DND-41 (cell line): ENCODE data around the gene CACNA2D1.

Experiments
- ATAC-seq: fragments of 200-7000 bp; cut with Tn5 transposase; 3 replicates; pipeline ENCODE4 v1.9.1; 2021; ENCODE audit warnings: low read depth; ENCODE audit not compliant: insufficient read depth
- DNase-seq: peaks from one replicate; pipeline ENCODE4 v3.0.0-alpha.2; 2020
- H2AFZ ChIP-seq: 2 replicates; pipeline ENCODE4 v1.6.0; 2012; ENCODE audit warnings: low read depth, low read length
- H3K27ac ChIP-seq: 2 replicates; pipeline ENCODE4 v1.5.1; 2012; ENCODE audit warnings: low read length, inconsistent platforms
- H3K27me3 ChIP-seq: fragments of 200-600 bp; sonication (generic); 2 replicates; pipeline ENCODE4 v1.6.0; 2012; ENCODE audit warnings: low read length, mild to moderate bottlenecking, inconsistent platforms; ENCODE audit not compliant: insufficient read depth, poor library complexity
- H3K36me3 ChIP-seq: 2 replicates; pipeline ENCODE4 v1.5.1; 2012; ENCODE audit warnings: low read length, inconsistent platforms; ENCODE audit not compliant: insufficient read depth
- H3K4me1 ChIP-seq: 2 replicates; pipeline ENCODE4 v1.5.1; 2012; ENCODE audit warnings: mild to moderate bottlenecking, low read length; ENCODE audit not compliant: insufficient read depth
- H3K4me2 ChIP-seq: 2 replicates; pipeline ENCODE4 v1.6.0; 2012; ENCODE audit warnings: mild to moderate bottlenecking, moderate library complexity, low read length, inconsistent platforms; ENCODE audit not compliant: insufficient read depth
- H3K4me3 ChIP-seq, 2 experiments: fragments of 200-600 bp in 1 of 2; shearing (Covaris generic) in 1 of 2; 2 replicates each; pipeline ENCODE4 v1.5.1; 2012 to 2016; ENCODE audit warnings: inconsistent platforms in 2 of 2, low read length in 2 of 2, mild to moderate bottlenecking in 2 of 2, low read depth in 1 of 2, moderate library complexity in 1 of 2
- H3K79me2 ChIP-seq: 2 replicates; pipeline ENCODE4 v1.6.0; 2012; ENCODE audit warnings: low read length, inconsistent platforms; ENCODE audit not compliant: insufficient read depth
- H3K9ac ChIP-seq: 2 replicates; pipeline ENCODE4 v1.6.0; 2012; ENCODE audit warnings: low read depth, mild to moderate bottlenecking, inconsistent platforms, low read length, moderate library complexity
- H3K9me3 ChIP-seq: 2 replicates; pipeline ENCODE4 v1.5.1; 2012; ENCODE audit warnings: low read length, moderate library complexity, mild to moderate bottlenecking, inconsistent platforms; ENCODE audit not compliant: insufficient read depth, severe bottlenecking
- H4K20me1 ChIP-seq: 2 replicates; pipeline ENCODE4 v1.6.0; 2012; ENCODE audit warnings: low read length; ENCODE audit not compliant: insufficient read depth
- EZH2 ChIP-seq: IDR thresholded peaks from 3 replicates; pipeline ENCODE4 v1.6.1; 2012; ENCODE audit warnings: borderline replicate concordance, low read depth, mild to moderate bottlenecking, moderate library complexity, low read length, inconsistent platforms; ENCODE audit not compliant: severe bottlenecking
- TF ChIP-seq, protein P1 (sequence below): IDR thresholded peaks from 2 replicates; pipeline ENCODE4 v1.5.1; 2012; ENCODE audit warnings: borderline replicate concordance, low read length, moderate library complexity, mild to moderate bottlenecking; ENCODE audit not compliant: poor library complexity, severe bottlenecking; ENCODE audit errors: extremely low read depth

The CACNA2D1 gene

DNA sequence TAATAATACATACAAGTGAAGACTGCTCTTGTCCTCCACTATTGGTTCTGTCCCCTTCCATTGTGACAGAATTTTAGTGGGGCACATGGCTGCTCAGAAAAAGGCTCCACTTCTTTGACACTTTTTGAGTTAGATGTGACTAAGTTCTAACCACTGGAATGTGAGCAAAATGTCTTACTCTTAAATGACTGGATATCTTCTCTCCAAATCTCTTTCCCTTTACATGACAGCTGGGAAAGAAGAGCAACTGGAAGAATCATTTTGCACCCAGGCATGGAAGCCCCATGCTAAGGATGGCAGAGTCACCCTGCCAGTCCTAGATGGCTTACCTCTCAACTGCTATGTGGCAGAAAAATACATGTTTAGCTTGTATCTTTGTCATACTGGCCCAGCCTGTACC, 97.7 kb downstream of the CACNA2D1 start:
- Histone ChIP-seq H4K20me1 (no peaks in the 10 kb centered on the region), H3K4me2 (no peak overlapping the region), H3K36me3 (no peaks in the 10 kb centered on the region), H3K9ac (no peak overlapping the region), H3K27me3 (no peaks in the 10 kb centered on the region), H3K4me3 (no peak overlapping the region), H3K9me3 (no peaks in the 10 kb centered on the region), H3K79me2 (no peaks in the 10 kb centered on the region), H3K4me1 (no peaks in the 10 kb centered on the region), H3K27ac (no peak overlapping the region), H2AFZ (no peak overlapping the region)
- DNase-seq (no peak), ATAC-seq (no peak)
- TF ChIP-seq EZH2, result no peak
- TF ChIP-seq, protein P1, sequence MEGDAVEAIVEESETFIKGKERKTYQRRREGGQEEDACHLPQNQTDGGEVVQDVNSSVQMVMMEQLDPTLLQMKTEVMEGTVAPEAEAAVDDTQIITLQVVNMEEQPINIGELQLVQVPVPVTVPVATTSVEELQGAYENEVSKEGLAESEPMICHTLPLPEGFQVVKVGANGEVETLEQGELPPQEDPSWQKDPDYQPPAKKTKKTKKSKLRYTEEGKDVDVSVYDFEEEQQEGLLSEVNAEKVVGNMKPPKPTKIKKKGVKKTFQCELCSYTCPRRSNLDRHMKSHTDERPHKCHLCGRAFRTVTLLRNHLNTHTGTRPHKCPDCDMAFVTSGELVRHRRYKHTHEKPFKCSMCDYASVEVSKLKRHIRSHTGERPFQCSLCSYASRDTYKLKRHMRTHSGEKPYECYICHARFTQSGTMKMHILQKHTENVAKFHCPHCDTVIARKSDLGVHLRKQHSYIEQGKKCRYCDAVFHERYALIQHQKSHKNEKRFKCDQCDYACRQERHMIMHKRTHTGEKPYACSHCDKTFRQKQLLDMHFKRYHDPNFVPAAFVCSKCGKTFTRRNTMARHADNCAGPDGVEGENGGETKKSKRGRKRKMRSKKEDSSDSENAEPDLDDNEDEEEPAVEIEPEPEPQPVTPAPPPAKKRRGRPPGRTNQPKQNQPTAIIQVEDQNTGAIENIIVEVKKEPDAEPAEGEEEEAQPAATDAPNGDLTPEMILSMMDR, result no peak

DNA sequence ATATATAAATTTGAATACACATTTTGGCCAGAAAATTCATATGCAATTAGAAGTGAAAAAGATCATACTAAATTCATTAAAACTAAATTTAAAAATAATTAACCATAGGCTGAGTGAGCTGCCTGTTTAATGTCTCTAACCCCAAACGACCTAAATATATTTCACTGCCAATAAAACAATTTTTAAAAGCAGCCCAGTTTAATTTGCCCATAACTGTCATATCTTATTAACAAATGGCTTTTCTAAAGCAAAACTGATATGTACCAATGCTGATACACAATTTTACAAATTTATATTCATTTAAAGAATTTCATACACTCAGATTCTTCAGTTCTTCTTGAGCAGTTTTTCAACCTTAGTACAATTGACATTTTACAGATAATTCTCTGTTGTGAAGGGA, 99.9 kb downstream of the CACNA2D1 start:
- H3K9me3 ChIP-seq, result no peaks in the 10 kb centered on the region
- no peak overlapping the region for H3K9ac ChIP-seq
- no peak overlapping the region for H3K4me2 ChIP-seq
- no peaks in the 10 kb centered on the region for H3K27me3 ChIP-seq
- no peaks in the 10 kb centered on the region for H4K20me1 ChIP-seq
- H3K36me3 ChIP-seq, result no peaks in the 10 kb centered on the region
- DNase-seq, result no peak
- no peaks in the 10 kb centered on the region for H3K79me2 ChIP-seq
- ATAC-seq, result no peak
- H3K4me3 ChIP-seq, result no peak overlapping the region
- TF ChIP-seq, protein P1, result no peak
- TF ChIP-seq EZH2, result no peak
- no peak overlapping the region for H2AFZ ChIP-seq
- no peak overlapping the region for H3K27ac ChIP-seq
- no peaks in the 10 kb centered on the region for H3K4me1 ChIP-seq

DNA sequence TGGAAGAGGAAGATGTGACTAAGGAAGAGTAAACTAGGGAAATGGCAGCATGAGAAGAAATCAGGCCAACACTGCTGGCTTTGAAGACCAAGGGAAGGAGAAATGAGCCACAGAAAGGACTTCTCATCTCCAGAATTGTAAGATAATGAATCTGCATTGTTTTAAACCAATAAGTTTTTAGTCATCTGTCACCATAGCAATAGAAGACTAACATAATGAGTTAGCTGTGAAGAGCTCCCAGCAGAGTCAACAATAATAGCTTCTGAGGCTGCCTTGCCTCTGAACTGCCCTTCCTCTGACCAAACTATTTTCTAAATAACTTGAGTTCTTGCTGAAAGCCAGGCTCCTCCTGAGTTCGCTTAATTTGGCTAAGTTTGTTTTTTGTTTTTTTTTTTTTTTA, 103.6 kb downstream of the CACNA2D1 start:
- H3K4me1 ChIP-seq, result no peaks in the 10 kb centered on the region
- no peak overlapping the region for H3K4me2 ChIP-seq
- no peaks in the 10 kb centered on the region for H3K79me2 ChIP-seq
- TF ChIP-seq, protein P1, result no peak
- TF ChIP-seq EZH2, result no peak
- H3K36me3 ChIP-seq, result no peaks in the 10 kb centered on the region
- no peak overlapping the region for H3K4me3 ChIP-seq
- H3K27me3 ChIP-seq, result no peaks in the 10 kb centered on the region
- ATAC-seq (no peak), DNase-seq (no peak)
- no peak overlapping the region for H3K27ac ChIP-seq
- H3K9ac ChIP-seq, result no peak overlapping the region
- no peak overlapping the region for H2AFZ ChIP-seq
- no peaks in the 10 kb centered on the region for H3K9me3 ChIP-seq
- H4K20me1 ChIP-seq, result no peaks in the 10 kb centered on the region

GRCh38 chr7:82335927-82336326, 107.7 kb downstream of the CACNA2D1 start:
- DNase-seq (no peak), ATAC-seq (no peak)
- H3K27ac ChIP-seq, result no peak overlapping the region
- H3K4me2 ChIP-seq, result no peak overlapping the region
- H3K4me3 ChIP-seq, result no peak overlapping the region
- no peaks in the 10 kb centered on the region for H3K36me3 ChIP-seq
- no peak overlapping the region for H3K9ac ChIP-seq
- H2AFZ ChIP-seq, result no peak overlapping the region
- no peaks in the 10 kb centered on the region for H3K79me2 ChIP-seq
- TF ChIP-seq EZH2, result no peak
- TF ChIP-seq, protein P1, result no peak
- no peaks in the 10 kb centered on the region for H3K9me3 ChIP-seq
- H3K27me3 ChIP-seq, result no peaks in the 10 kb centered on the region
- H3K4me1 ChIP-seq, result no peaks in the 10 kb centered on the region
- H4K20me1 ChIP-seq, result no peaks in the 10 kb centered on the region
